Mammary epithelial cell (primary cell): Measurements from ENCODE around the gene CTAG2.
"Not testable (repeated sequence)": the region's sequence is repeated elsewhere in the genome, so short reads cannot be mapped to it uniquely, and the experiment has no call there.

Source experiments
- EZH2 ChIP-seq: IDR thresholded peaks from 2 replicates; pipeline ENCODE4 v1.6.1; 2012; ENCODE audit warnings: low read length, inconsistent platforms, borderline replicate concordance
- TF ChIP-seq, protein P1 (sequence below), 2 donors: IDR thresholded peaks in 1 of 2; conservative IDR thresholded peaks in 1 of 2; 2 replicates each; pipeline ENCODE4 v1.5.1; 2011 to 2012; ENCODE audit warnings: inconsistent platforms in 2 of 2, low read length in 2 of 2, mild to moderate bottlenecking in 2 of 2, control low read depth in 1 of 2, low read depth in 1 of 2; ENCODE audit not compliant: insufficient read depth in 1 of 2; ENCODE audit errors: extremely low read depth in 1 of 2

DNA sequence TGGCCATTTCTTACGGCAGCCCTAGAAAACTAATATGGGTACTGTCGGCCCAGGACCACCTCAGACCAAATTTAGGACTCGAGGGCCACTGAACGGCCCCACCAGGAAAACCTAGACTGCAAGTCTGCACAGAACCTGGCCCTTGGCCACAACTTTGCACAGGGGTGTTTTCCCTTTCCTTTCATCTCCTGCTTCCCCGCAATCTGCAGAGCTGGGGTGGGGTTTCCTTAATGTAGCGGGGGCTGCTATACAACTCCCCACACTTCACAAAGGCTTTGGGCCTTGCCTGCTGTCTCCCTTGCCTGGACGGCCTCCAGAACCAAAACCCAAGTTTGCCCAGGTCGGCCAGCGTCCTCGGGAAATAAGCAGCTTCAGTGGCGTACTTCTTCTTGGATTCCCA is 22.4 kb downstream of the CTAG2 start:
- TF ChIP-seq, protein P1, sequence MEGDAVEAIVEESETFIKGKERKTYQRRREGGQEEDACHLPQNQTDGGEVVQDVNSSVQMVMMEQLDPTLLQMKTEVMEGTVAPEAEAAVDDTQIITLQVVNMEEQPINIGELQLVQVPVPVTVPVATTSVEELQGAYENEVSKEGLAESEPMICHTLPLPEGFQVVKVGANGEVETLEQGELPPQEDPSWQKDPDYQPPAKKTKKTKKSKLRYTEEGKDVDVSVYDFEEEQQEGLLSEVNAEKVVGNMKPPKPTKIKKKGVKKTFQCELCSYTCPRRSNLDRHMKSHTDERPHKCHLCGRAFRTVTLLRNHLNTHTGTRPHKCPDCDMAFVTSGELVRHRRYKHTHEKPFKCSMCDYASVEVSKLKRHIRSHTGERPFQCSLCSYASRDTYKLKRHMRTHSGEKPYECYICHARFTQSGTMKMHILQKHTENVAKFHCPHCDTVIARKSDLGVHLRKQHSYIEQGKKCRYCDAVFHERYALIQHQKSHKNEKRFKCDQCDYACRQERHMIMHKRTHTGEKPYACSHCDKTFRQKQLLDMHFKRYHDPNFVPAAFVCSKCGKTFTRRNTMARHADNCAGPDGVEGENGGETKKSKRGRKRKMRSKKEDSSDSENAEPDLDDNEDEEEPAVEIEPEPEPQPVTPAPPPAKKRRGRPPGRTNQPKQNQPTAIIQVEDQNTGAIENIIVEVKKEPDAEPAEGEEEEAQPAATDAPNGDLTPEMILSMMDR (conservative IDR thresholded peaks at IDR 0.05 in 1 of 2, IDR thresholded peaks at IDR 0.05 in 1 of 2; ENCODE audit: extremely low read depth in 1 of 2, insufficient read depth in 1 of 2, low read depth in 1 of 2, low read length in 2 of 2): not testable (repeated sequence)
- not testable (repeated sequence) for TF ChIP-seq EZH2
